T-cell (primary cell): ENCODE data around the gene PLA2G15. TPM values are rescaled to one million over a fixed set of nuclear protein-coding genes. Genes with fewer than 3 reads are reported as not detected.

Source experiments
- ATAC-seq, 4 experiments: fragments of 200-7000 bp in 3 of 4; fragments of 150-1000 bp in 1 of 4; cut with Tn5 transposase; replicated peaks in 1 of 4; 1 replicate in 3 of 4; 2 replicates in 1 of 4; pipeline ENCODE4 v1.10.0; 2021; ENCODE audit warnings: moderate library complexity in 3 of 4, mild to moderate bottlenecking in 2 of 4, moderate number of reproducible peaks in 1 of 4
- CTCF ChIA-PET, 2 donors: fragments of 300-600 bp; sonication (Branson Sonifier 250); formaldehyde crosslinking; loops; one replicate each; lab custom pipeline; 2022; ENCODE audit warnings: antibody characterized with exemption in 2 of 2; lab: Charles Lee
- POLR2A ChIA-PET, 2 donors: fragments of 300-600 bp; sonication (Branson Sonifier 250); formaldehyde crosslinking; loops; one replicate each; lab custom pipeline; 2022; ENCODE audit warnings: antibody characterized with exemption in 2 of 2; lab: Charles Lee
- DNase-seq, 35 experiments: peaks; one replicate each; pipeline versions ENCODE4 v3.0.0 to v3.0.0-alpha.2; 2013 to 2023
- H3K27ac ChIP-seq: one replicate; pipeline ENCODE4 v1.5.1; 2013; ENCODE audit warnings: low read length
- H3K27me3 ChIP-seq, 2 experiments: replicated peaks in 1 of 2; 1 replicate in 1 of 2; 2 replicates in 1 of 2; pipeline versions ENCODE4 v1.6.1 to v1.7.0; 2013; ENCODE audit warnings: low read length in 1 of 2, mixed read lengths in 1 of 2; ENCODE audit not compliant: control insufficient read depth in 2 of 2, insufficient read depth in 2 of 2; ENCODE audit errors: extremely low read depth in 1 of 2
- H3K36me3 ChIP-seq, 2 donors: 1 replicate in 1 of 2; 2 replicates in 1 of 2; pipeline versions ENCODE4 v1.6.1 to v1.7.0; 2013; ENCODE audit warnings: low read length in 1 of 2; ENCODE audit not compliant: control insufficient read depth in 2 of 2, insufficient read depth in 1 of 2; ENCODE audit errors: extremely low read depth in 1 of 2
- H3K4me1 ChIP-seq, 2 experiments: 1 replicate in 1 of 2; 2 replicates in 1 of 2; pipeline versions ENCODE4 v1.6.1 to v1.7.0; 2013; ENCODE audit warnings: low read length in 2 of 2, mixed read lengths in 1 of 2; ENCODE audit not compliant: insufficient read depth in 2 of 2, control insufficient read depth in 1 of 2; ENCODE audit errors: extremely low read depth in 1 of 2
- H3K4me3 ChIP-seq, 2 donors: 1 replicate in 1 of 2; 2 replicates in 1 of 2; pipeline versions ENCODE4 v1.5.1 to v1.7.0; 2013; ENCODE audit warnings: mild to moderate bottlenecking in 2 of 2, low read length in 1 of 2, moderate library complexity in 1 of 2; ENCODE audit not compliant: control insufficient read depth in 1 of 2; ENCODE audit errors: extremely low read depth in 1 of 2
- H3K9me3 ChIP-seq: 2 replicates; pipeline ENCODE4 v1.7.0; 2013
- H3K27ac Mint-ChIP-seq, 2 donors: one replicate each; pipeline ENCODE4 v1.8.0; 2020 to 2021; ENCODE audit warnings: mild to moderate bottlenecking in 2 of 2, mixed read lengths in 2 of 2
- H3K27me3 Mint-ChIP-seq, 2 donors: one replicate each; pipeline ENCODE4 v1.8.0; 2021 to 2022; ENCODE audit warnings: mixed read lengths in 2 of 2
- H3K36me3 Mint-ChIP-seq: one replicate; pipeline ENCODE4 v1.8.0; 2021; ENCODE audit warnings: mixed read lengths
- H3K4me1 Mint-ChIP-seq, 3 donors: one replicate each; pipeline ENCODE4 v1.8.0; 2020 to 2022; ENCODE audit warnings: mixed read lengths in 3 of 3, mild to moderate bottlenecking in 1 of 3
- H3K4me3 Mint-ChIP-seq, 3 donors: one replicate each; pipeline ENCODE4 v1.8.0; 2020 to 2022; ENCODE audit warnings: mild to moderate bottlenecking in 3 of 3, mixed read lengths in 3 of 3, moderate library complexity in 3 of 3
- H3K9me3 Mint-ChIP-seq, 3 donors: one replicate each; pipeline ENCODE4 v1.8.0; 2020 to 2022; ENCODE audit warnings: mixed read lengths in 3 of 3
- WGBS: methylation state at CpG from one replicate; pipeline ENCODE4 v1.1.5; 2013; ENCODE audit warnings: missing lambda C conversion rate; ENCODE audit not compliant: insufficient coverage; 5-methylcytosine and 5-hydroxymethylcytosine counted together
- total RNA-seq, 35 experiments: library from RNA in 6 of 35; stranded (reverse) in 6 of 35; fragments of 120-200 nt in 1 of 35; gene quantifications; one replicate each; pipeline versions ENCODE4 v1.2.1 to v1.2.4 and lab custom pipeline; 2013 to 2026

PLA2G15 gene
- total RNA-seq, 5 donors from 2014 or later (not counting 1 experiment from before 2014, with no cell fraction given): 8.7 to 16.4 (median 10.9) TPM

DNA sequence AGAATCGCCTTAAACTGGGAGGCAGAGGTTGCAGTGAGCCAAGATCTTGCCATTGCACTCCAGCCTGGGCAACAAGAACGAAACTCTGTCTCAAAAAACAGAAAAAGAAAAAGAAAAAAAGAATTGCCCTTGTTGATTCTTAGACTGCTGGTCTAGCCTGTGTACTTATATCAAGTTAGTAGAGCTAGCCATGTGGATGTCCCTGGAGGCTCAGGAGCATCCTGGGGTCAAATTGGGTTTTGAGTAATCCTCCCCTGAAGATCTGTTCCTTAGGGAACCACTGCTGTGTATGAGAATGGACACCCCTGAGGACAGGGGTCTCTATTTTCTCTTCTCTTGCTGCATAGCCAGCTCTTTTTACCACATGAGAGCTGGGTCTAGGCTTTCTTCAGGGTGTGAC is 44.0 kb downstream of the PLA2G15 start:
- no peaks in the 10 kb centered on the region for H3K9me3 Mint-ChIP-seq
- POLR2A ChIA-PET: interaction anchor here in 1 of 2 donors (0.6 to 1.2 kb wide), 5 partner anchors 11 to 538 kb away, joined by 3 to 10 read pairs (median 3); partner anchors contain the start of genes PRMT7 and SLC7A6OS
- peak overlapping the region; percentile 94 for H3K27ac Mint-ChIP-seq
- peaks cover 15 to 51% of the 10 kb centered on the region in 2 donors for H3K36me3 ChIP-seq
- H3K27ac ChIP-seq: peak overlapping the region; percentile 80
- H3K4me1 Mint-ChIP-seq: peaks cover 91 to 97% (median 93%) of the 10 kb centered on the region in 3 donors
- no peaks in the 10 kb centered on the region for H3K27me3 Mint-ChIP-seq
- peak in 1 of 4 experiments; percentile 1 for ATAC-seq
- no peak for DNase-seq
- peaks cover 76 to 93% of the 10 kb centered on the region in 2 experiments for H3K4me1 ChIP-seq
- no peak overlapping the region for H3K4me3 ChIP-seq
- CTCF ChIA-PET: interaction anchor here (0.5 to 2.9 kb wide), 9 partner anchors 9 to 1280 kb away, joined by 3 to 15 read pairs (median 4); partner anchors contain the start of genes PRMT7 (in 1 of the 2), SLC7A6 (in 1 of the 2) and SLC7A6OS (in 1 of the 2)
- H3K4me3 Mint-ChIP-seq: peak overlapping the region in 1 of 3 donors; percentile 69
- H3K9me3 ChIP-seq: no peaks in the 10 kb centered on the region
- no peaks in the 10 kb centered on the region for H3K27me3 ChIP-seq
- WGBS: no CpG with 5 or more reads among the region's 2 CpGs
- peaks cover 49% of the 10 kb centered on the region for H3K36me3 Mint-ChIP-seq

DNA sequence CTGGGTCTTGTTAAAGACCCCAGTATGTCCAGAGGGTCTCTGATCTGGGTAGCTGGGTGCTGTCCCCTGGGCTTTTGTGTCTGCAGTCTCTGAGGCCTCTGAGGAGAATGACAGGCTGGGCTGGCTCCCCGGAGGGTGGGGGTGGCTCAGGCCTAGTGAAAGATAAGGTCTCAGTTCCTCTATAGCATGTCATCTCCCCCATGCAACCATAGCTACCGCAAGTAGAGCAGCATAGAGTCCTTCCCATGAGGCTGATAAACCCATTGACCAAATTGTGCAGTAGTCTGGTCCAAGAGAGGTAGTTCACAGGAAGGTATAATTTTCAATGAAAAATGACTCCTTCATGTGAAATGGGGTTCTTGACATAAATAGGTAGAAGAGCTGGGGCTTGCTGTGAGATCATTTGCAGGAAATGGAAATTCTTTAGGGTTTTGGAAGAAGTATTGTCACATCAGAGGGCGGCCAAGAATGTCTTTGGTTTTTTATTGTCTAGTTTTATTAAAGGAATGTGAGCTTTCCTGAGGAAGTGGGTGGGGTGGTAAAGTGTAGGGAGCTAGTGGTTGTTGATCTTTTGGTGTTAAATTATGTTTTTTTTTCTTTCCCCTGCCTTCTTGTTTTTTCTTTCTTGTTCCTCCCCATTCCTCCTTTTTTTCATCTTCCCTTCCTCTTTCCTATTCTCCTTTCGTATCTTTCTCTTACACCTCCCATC is 44.6 kb downstream of the PLA2G15 start:
- ChIA-PET POLR2A (interaction anchor here in 1 of 2 donors (0.6 to 1.2 kb wide), 5 partner anchors 10 to 539 kb away, joined by 3 to 10 read pairs (median 3); partner anchors contain the start of genes PRMT7 and SLC7A6OS), CTCF (interaction anchor here (0.8 to 2.9 kb wide), 9 partner anchors 9 to 769 kb away, joined by 3 to 15 read pairs (median 4); partner anchors contain the start of genes PRMT7 (in 1 of the 2), SLC7A6 (in 1 of the 2) and SLC7A6OS (in 1 of the 2))
- Mint-ChIP-seq H3K4me3 (peak overlapping the region; percentile 32 to 69 (median 42)), H3K27ac (peak overlapping the region; percentile 94), H3K4me1 (peaks cover 87 to 96% (median 89%) of the 10 kb centered on the region in 3 donors), H3K9me3 (no peaks in the 10 kb centered on the region), H3K27me3 (no peaks in the 10 kb centered on the region), H3K36me3 (peaks cover 51% of the 10 kb centered on the region)
- 19% methylated on average over 2 of the region's 4 CpGs for whole genome bisulfite sequencing
- Histone ChIP-seq H3K4me1 (peaks cover 72 to 87% of the 10 kb centered on the region in 2 experiments), H3K9me3 (no peaks in the 10 kb centered on the region), H3K36me3 (peaks cover 15 to 56% of the 10 kb centered on the region in 2 donors), H3K4me3 (no peak overlapping the region), H3K27me3 (no peaks in the 10 kb centered on the region), H3K27ac (peak overlapping the region; percentile 80)
- DNase-seq: peak in 19 of 35 experiments; percentile 22 to 57 (median 35)
- peak; percentile 41 to 51 (median 44) for ATAC-seq

DNA sequence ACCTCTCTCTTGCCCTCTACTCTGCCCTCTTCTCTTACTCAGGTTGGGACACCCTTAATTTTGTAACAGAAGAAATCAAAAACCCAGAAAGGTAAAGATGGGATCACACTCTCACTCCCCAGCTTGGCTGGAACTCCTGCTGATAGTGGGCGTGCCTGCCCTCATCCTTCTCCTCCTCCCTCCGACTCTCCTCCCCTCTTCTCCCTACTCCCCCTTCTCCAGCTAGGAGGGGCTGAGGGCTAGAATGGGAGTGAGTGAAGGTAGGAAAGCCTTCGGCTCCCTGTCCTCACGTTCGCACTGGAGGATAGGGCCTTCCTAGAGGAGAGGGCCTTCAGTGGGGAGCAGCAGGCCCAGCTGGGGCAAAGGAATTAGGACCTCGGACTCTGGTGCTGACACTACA is 45.3 kb downstream of the PLA2G15 start:
- Mint-ChIP-seq H3K4me1 (peaks cover 82 to 95% (median 82%) of the 10 kb centered on the region in 3 donors), H3K27ac (peak overlapping the region; percentile 94), H3K9me3 (no peaks in the 10 kb centered on the region), H3K27me3 (no peaks in the 10 kb centered on the region), H3K36me3 (peaks cover 56% of the 10 kb centered on the region), H3K4me3 (peak overlapping the region; percentile 32 to 69 (median 42))
- Histone ChIP-seq H3K27ac (peak overlapping the region; percentile 80), H3K36me3 (peaks cover 15 to 63% of the 10 kb centered on the region in 2 donors), H3K27me3 (no peaks in the 10 kb centered on the region), H3K4me3 (no peak overlapping the region), H3K9me3 (no peaks in the 10 kb centered on the region), H3K4me1 (peaks cover 68 to 80% of the 10 kb centered on the region in 2 experiments)
- DNase-seq (no peak), ATAC-seq (no peak)
- 97% methylated on average over 4 of the region's 6 CpGs for WGBS
- ChIA-PET POLR2A (interaction anchor here in 1 of 2 donors (1.0 to 1.2 kb wide), 2 partner anchors 9 to 27 kb away, joined by 3 to 6 read pairs; no protein-coding TSS in a partner anchor), CTCF (interaction anchor here (0.8 to 2.7 kb wide), 6 partner anchors 10 to 37 kb away, joined by 3 to 9 read pairs (median 5); partner anchors contain the start of genes PRMT7 (in 1 of the 2), SLC7A6 (in 1 of the 2) and SLC7A6OS (in 1 of the 2))

DNA sequence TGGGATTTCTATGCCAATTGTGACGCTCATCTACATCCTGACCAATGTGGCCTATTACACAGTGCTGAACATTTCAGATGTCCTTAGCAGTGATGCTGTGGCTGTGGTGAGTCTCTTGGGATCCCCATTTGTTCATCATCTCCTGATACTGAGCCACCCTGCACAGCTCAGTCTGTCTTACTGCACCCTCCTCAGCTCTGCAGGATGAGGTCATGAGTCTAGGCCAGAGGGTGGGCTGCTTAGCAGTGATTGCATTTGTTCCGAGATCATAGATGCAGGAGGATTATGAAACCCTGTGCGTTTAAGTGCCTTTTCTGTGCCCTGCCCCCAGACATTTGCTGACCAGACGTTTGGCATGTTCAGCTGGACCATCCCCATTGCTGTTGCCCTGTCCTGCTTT is 46.1 kb downstream of the PLA2G15 start:
- POLR2A ChIA-PET: interaction anchor here in 1 of 2 donors (1.5 kb wide), 1 partner anchor 19 kb away, joined by 4 read pairs; the partner anchor contains the start of genes PRMT7 and SLC7A6OS
- H3K36me3 ChIP-seq: peaks cover 15 to 71% of the 10 kb centered on the region in 2 donors
- peak overlapping the region; percentile 80 for H3K27ac ChIP-seq
- peaks cover 59% of the 10 kb centered on the region for H3K36me3 Mint-ChIP-seq
- H3K27ac Mint-ChIP-seq: peak overlapping the region; percentile 94
- ATAC-seq (no peak), DNase-seq (no peak)
- no peaks in the 10 kb centered on the region for H3K27me3 Mint-ChIP-seq
- H3K4me1 Mint-ChIP-seq: peaks cover 75 to 91% (median 77%) of the 10 kb centered on the region in 3 donors
- H3K9me3 ChIP-seq: no peaks in the 10 kb centered on the region
- peaks cover 62 to 73% of the 10 kb centered on the region in 2 experiments for H3K4me1 ChIP-seq
- CTCF ChIA-PET: interaction anchor here (0.7 to 2.7 kb wide), 5 partner anchors 11 to 30 kb away, joined by 3 to 9 read pairs (median 3); partner anchors contain the start of genes PRMT7 (in 1 of the 2) and SLC7A6OS (in 1 of the 2)
- peak overlapping the region; percentile 36 to 69 (median 46) for H3K4me3 Mint-ChIP-seq
- H3K9me3 Mint-ChIP-seq: no peaks in the 10 kb centered on the region
- no peak overlapping the region for H3K4me3 ChIP-seq
- no peaks in the 10 kb centered on the region for H3K27me3 ChIP-seq
- 87% methylated on average over 4 of the region's 4 CpGs for WGBS

DNA sequence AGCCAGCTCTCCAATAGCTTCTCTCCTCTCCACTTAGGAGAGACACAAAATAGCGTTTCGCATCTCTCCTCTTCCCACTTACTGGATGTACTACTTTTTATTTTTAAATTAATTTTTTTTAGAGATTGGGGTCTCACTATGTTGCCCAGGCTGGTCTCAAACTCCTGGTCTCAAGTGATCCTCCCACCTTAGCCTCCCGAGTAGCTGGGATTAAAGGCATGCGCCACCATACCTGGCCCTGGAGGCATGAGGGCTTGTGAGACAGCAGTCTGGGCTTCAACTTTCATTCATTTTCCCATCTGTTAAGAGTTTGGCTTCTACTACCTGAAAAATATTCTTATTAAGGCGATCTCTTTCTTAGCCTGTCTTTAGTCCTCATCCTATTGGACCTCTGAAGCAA is 47.3 kb downstream of the PLA2G15 start:
- peaks cover 65 to 89% (median 66%) of the 10 kb centered on the region in 3 donors for H3K4me1 Mint-ChIP-seq
- H3K36me3 ChIP-seq: peaks cover 19 to 83% of the 10 kb centered on the region in 2 donors
- ATAC-seq: no peak
- H3K27ac ChIP-seq: peak overlapping the region; percentile 80
- peak overlapping the region; percentile 94 for H3K27ac Mint-ChIP-seq
- H3K4me3 ChIP-seq: no peak overlapping the region
- H3K27me3 Mint-ChIP-seq: no peaks in the 10 kb centered on the region
- no peaks in the 10 kb centered on the region for H3K27me3 ChIP-seq
- H3K36me3 Mint-ChIP-seq: peaks cover 64% of the 10 kb centered on the region
- peak overlapping the region in 1 of 3 donors; percentile 69 for H3K4me3 Mint-ChIP-seq
- WGBS: 81% methylated on average over 2 of the region's 5 CpGs
- ChIA-PET POLR2A (interaction anchor here in 1 of 2 donors (1.5 kb wide), 1 partner anchor 18 kb away, joined by 4 read pairs; the partner anchor contains the start of genes PRMT7 and SLC7A6OS), CTCF (no interaction called here)
- DNase-seq: no peak
- no peaks in the 10 kb centered on the region for H3K9me3 Mint-ChIP-seq
- no peaks in the 10 kb centered on the region for H3K9me3 ChIP-seq
- H3K4me1 ChIP-seq: peaks cover 50 to 61% of the 10 kb centered on the region in 2 experiments
